ENCODE results near the gene ASIC4. TPM values are rescaled to one million over a fixed set of nuclear protein-coding genes. Genes with fewer than 3 reads are reported as not detected.

Gene ASIC4
- total RNA-seq, 3 donors from 2014 or later = 0.09 TPM; not detected in 2

DNA sequence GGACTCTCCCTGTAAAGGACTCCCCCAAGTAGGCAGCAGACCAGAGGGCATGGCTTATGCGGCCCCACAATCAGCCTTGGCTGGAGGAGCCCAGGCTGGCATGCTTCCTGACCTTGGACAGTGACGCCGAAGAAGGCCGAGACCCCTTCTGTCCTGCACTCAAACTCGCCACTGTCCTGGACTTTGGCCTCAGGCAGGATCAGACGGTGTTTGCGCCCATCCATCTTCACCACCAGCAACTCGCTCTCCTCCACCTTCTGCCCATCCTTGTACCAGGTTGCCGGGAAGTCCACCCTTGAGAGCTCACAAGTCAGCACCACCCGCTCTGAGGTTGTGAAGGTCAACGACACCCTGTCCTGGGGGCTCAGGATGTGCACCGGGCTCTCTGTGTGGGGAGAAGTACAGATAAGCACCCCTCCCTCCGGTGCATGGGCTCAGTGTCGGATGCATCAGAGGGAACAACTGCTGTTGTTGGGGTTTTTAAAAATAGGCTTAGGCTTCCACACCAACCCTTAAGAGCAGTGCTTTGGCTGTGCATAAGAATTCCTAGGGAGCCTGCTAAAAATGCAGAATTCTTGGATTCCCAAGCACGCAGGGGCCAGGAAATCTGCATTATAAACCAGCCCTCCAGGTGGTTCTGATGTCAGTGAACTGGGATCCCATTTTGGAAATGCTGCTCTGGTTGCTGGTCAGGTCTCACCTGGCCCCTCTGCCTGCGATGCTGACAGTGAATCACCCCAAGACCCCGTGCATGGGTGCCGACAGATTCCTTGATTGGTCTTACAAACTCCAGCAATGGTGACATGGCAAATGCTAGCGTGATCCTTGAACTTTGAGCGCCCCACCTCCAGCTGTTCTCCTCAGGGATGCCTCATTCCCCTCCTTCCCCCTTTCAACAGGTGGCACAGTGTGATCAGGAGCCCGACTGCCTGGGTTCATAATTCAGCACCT, 51.1 kb downstream of the ASIC4 start:
- Histone ChIP-seq H3K36me3 (ENCODE audit: low read depth) (no peaks in the 10 kb centered on the region), H3K4me3 (no peak overlapping the region), H3K9me3 (no peaks in the 10 kb centered on the region), H3K4me1 (ENCODE audit: low read depth) (peaks cover 4% of the 10 kb centered on the region)
- DNase-seq (no peak), ATAC-seq (no peak)
- intact Hi-C loops (cut with DNase I, micrococcal nuclease) = no loop called here
- TF ChIP-seq, protein P1, sequence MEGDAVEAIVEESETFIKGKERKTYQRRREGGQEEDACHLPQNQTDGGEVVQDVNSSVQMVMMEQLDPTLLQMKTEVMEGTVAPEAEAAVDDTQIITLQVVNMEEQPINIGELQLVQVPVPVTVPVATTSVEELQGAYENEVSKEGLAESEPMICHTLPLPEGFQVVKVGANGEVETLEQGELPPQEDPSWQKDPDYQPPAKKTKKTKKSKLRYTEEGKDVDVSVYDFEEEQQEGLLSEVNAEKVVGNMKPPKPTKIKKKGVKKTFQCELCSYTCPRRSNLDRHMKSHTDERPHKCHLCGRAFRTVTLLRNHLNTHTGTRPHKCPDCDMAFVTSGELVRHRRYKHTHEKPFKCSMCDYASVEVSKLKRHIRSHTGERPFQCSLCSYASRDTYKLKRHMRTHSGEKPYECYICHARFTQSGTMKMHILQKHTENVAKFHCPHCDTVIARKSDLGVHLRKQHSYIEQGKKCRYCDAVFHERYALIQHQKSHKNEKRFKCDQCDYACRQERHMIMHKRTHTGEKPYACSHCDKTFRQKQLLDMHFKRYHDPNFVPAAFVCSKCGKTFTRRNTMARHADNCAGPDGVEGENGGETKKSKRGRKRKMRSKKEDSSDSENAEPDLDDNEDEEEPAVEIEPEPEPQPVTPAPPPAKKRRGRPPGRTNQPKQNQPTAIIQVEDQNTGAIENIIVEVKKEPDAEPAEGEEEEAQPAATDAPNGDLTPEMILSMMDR (IDR thresholded peaks at IDR 0.05) = no peak

- no peaks in the 10 kb centered on the region for H3K36me3 ChIP-seq (ENCODE audit: low read depth)
- TF ChIP-seq, protein P1 (IDR thresholded peaks at IDR 0.05) = no peak
- ATAC-seq (no peak), DNase-seq (no peak)
- peaks cover 15% of the 10 kb centered on the region for H3K4me1 ChIP-seq (ENCODE audit: low read depth)
- no peak overlapping the region for H3K4me3 ChIP-seq
- H3K9me3 ChIP-seq = no peaks in the 10 kb centered on the region
- intact Hi-C loops (cut with DNase I, micrococcal nuclease) = no loop called here
Measured at GRCh38 chr2:219566640-219567039, 52.4 kb downstream of the ASIC4 start.

- no peaks in the 10 kb centered on the region for H3K36me3 ChIP-seq (ENCODE audit: low read depth)
- ATAC-seq = no peak
- no peak overlapping the region for H3K4me3 ChIP-seq
- DNase-seq = no peak
- H3K4me1 ChIP-seq (ENCODE audit: low read depth) = peaks cover 15% of the 10 kb centered on the region
- H3K9me3 ChIP-seq = no peaks in the 10 kb centered on the region
- TF ChIP-seq, protein P1 (IDR thresholded peaks at IDR 0.05) = no peak
- intact Hi-C loops (cut with DNase I, micrococcal nuclease) = no loop called here
Measured at GRCh38 chr2:219567131-219567530, 52.8 kb downstream of the ASIC4 start.

- ATAC-seq (no peak), DNase-seq (no peak)
- intact Hi-C loops (cut with DNase I, micrococcal nuclease) = no loop called here
- TF ChIP-seq, protein P1 (IDR thresholded peaks at IDR 0.05) = no peak
- Histone ChIP-seq H3K4me1 (ENCODE audit: low read depth) (peaks cover 15% of the 10 kb centered on the region), H3K9me3 (no peaks in the 10 kb centered on the region), H3K4me3 (no peak overlapping the region), H3K36me3 (ENCODE audit: low read depth) (no peaks in the 10 kb centered on the region)
Measured at GRCh38 chr2:219567791-219568361, 53.6 kb downstream of the ASIC4 start.

DNA sequence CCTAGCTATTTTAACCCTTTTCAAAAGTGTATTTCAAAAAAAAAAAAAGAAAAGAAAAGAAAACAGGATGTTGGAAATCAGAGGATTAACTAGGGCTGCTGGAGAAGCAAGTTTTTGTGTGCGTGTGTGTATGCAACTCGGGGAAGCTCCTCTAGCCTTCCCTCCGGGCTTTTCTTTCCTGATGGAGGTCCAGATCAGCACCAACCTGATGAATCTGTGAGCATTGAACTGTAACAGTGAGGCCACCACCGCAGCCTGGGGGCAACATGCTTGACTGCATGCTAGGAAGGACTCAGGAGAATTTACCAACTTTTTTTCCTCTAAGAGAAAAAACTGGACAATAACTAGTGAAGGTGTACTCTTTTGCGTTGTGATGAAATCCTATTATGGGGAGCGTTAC, 54.8 kb downstream of the ASIC4 start:
- peaks cover 15% of the 10 kb centered on the region for H3K4me1 ChIP-seq (ENCODE audit: low read depth)
- H3K4me3 ChIP-seq = no peak overlapping the region
- no peaks in the 10 kb centered on the region for H3K9me3 ChIP-seq
- H3K36me3 ChIP-seq (ENCODE audit: low read depth) = no peaks in the 10 kb centered on the region
- TF ChIP-seq, protein P1 (IDR thresholded peaks at IDR 0.05) = no peak
- DNase-seq (no peak), ATAC-seq (no peak)
- intact Hi-C loops (cut with DNase I, micrococcal nuclease) = no loop called here
